ENCODE data around the gene PREX1. TPM values are rescaled to one million over a fixed set of nuclear protein-coding genes. Genes with fewer than 3 reads are reported as not detected.

The PREX1 gene
- total RNA-seq (2014; rRNA removed; shearing (Covaris generic)) = 7.8 and 10.3 TPM in 2 replicates
- 2.4 and 2.6 TPM in 2 replicates for polyA plus RNA-seq (2016; fragmentation: Nextera tagmentation; extraction: Ambion mirVana)
- long read RNA-seq, partial matches to known transcripts = 2 of 2 reads
- long read RNA-seq, other reads (novel, unspliced or antisense) = 0 of 2 reads

- Histone ChIP-seq H3K27me3 (ENCODE audit: insufficient read depth) (peaks cover 61% of the 10 kb centered on the region), H4K20me1 (replicated peaks; ENCODE audit: insufficient read depth) (peaks cover 8% of the 10 kb centered on the region), H3K4me2 (peak within 1 kb of the TSS; percentile 95), H3K9me2 (ENCODE audit: insufficient read depth) (no peaks in the 10 kb centered on the region), H3F3A (replicated peaks; ENCODE audit: low read depth) (peaks cover 8% of the 10 kb centered on the region), H3K27ac (ENCODE audit: low read depth) (no peak within 1 kb of the TSS), H3K4me1 (ENCODE audit: insufficient read depth) (peaks cover 24% of the 10 kb centered on the region), H2AFZ (peak within 1 kb of the TSS; percentile 97), H3K36me3 (ENCODE audit: insufficient read depth) (no peaks in the 10 kb centered on the region), H3K4me3 (peak within 1 kb of the TSS; percentile 80), H3K79me2 (replicated peaks; ENCODE audit: insufficient read depth) (no peaks in the 10 kb centered on the region)
- peaks cover 21% of the 10 kb centered on the region for H3K4me1 Mint-ChIP-seq
- ATAC-seq = peak; percentile 57
- no peaks in the 10 kb centered on the region; the same call in 2 of the 3 replicates for H3K36me3 Mint-ChIP-seq (ENCODE audit: low read depth)
- DNase-seq (ENCODE audit: low spot score) = peak; percentile 89
- H3K27ac Mint-ChIP-seq = no peak within 1 kb of the TSS
- peak within 1 kb of the TSS; percentile 89 for H3K4me3 Mint-ChIP-seq
- TF ChIP-seq JUNB (IDR thresholded peaks at IDR 0.05; ENCODE audit: unreplicated experiment) = peak; percentile 92
- no peak for TF ChIP-seq ZNF114 (CRISPR knock-in tag; IDR thresholded peaks at IDR 0.05)
- no peak for TF ChIP-seq ZNF462 (CRISPR knock-in tag; IDR thresholded peaks at IDR 0.05)
- peak; percentile 18; the same call in 1 of the 2 replicates for TF ChIP-seq POLR2AphosphoS5 (IDR thresholded peaks at IDR 0.05; ENCODE audit: low read depth)
- H3K9me3 Mint-ChIP-seq = no peaks in the 10 kb centered on the region
- H3K27me3 Mint-ChIP-seq (ENCODE audit: insufficient read depth, low read depth, poor library complexity) = peaks cover 47% of the 10 kb centered on the region
Observed at GRCh38 chr20:48827855-48828733, at the start of gene PREX1. PREX1 (minus strand) TSS chr20:48827999; CDS start chr20:48827860, 139 bp downstream.
